HUDEP-2 (cell line): ENCODE measurements around the gene SRSF8.

Source experiments
- DNase-seq, 76 experiments: peaks; one replicate each; lab custom pipeline; 2025; ENCODE audit not compliant: unreplicated experiment in 76 of 76; lab: John Stamatoyannopoulos, UW

SRSF8 gene

GRCh38 chr11:95067841-95068219 lies 1.1 kb downstream of the SRSF8 start:
- DNase-seq = peak in 5 of 76 experiments; percentile 12 to 71 (median 32)

- DNase-seq = peak in 73 of 76 experiments; percentile 45 to 95 (median 77)
Measured at GRCh38 chr11:95068549-95068948, 1.8 kb downstream of the SRSF8 start.

- no peak for DNase-seq
Measured at GRCh38 chr11:95070471-95070870, 3.8 kb downstream of the SRSF8 start.

- no peak for DNase-seq
Measured at GRCh38 chr11:95072948-95073347, 6.2 kb downstream of the SRSF8 start.

GRCh38 chr11:95074792-95075563 lies 8.3 kb downstream of the SRSF8 start:
- DNase-seq = peak in 69 of 76 experiments; percentile 15 to 86 (median 56)

GRCh38 chr11:95076416-95076815 lies 9.7 kb downstream of the SRSF8 start:
- DNase-seq = no peak

GRCh38 chr11:95076981-95077380 lies 10.3 kb downstream of the SRSF8 start:
- no peak for DNase-seq

- DNase-seq = no peak
Measured at GRCh38 chr11:95078526-95078925, 11.8 kb downstream of the SRSF8 start.

- no peak for DNase-seq
Measured at GRCh38 chr11:95081010-95081409, 14.3 kb downstream of the SRSF8 start.

- DNase-seq = no peak
Measured at GRCh38 chr11:95081412-95081811, 14.7 kb downstream of the SRSF8 start.

GRCh38 chr11:95082576-95083001 lies 15.9 kb downstream of the SRSF8 start:
- DNase-seq = no peak

GRCh38 chr11:95084509-95084908 lies 17.8 kb downstream of the SRSF8 start:
- DNase-seq = no peak

GRCh38 chr11:95085117-95085816 lies 18.5 kb downstream of the SRSF8 start:
- DNase-seq = no peak

GRCh38 chr11:95086151-95086550 lies 19.4 kb downstream of the SRSF8 start:
- DNase-seq = no peak

GRCh38 chr11:95086836-95087570 lies 20.3 kb downstream of the SRSF8 start:
- DNase-seq = peak in 3 of 76 experiments; percentile 10 to 38 (median 18)

GRCh38 chr11:95088946-95089619 lies 22.4 kb downstream of the SRSF8 start:
- peak in 6 of 76 experiments; percentile 53 to 72 (median 55) for DNase-seq

GRCh38 chr11:95089620-95090542 lies 23.2 kb downstream of the SRSF8 start, which contains the start of gene ENDOD1:
Gene ENDOD1 (plus strand): TSS chr11:95089846. CDS start chr11:95089928, 82 bp downstream.
- peak in 73 of 76 experiments; percentile 14 to 83 (median 66) for DNase-seq

GRCh38 chr11:95091663-95092180 lies 25.0 kb downstream of the SRSF8 start:
- DNase-seq = no peak
